ENCODE data around the gene SENP8. TPM values are rescaled to one million over a fixed set of nuclear protein-coding genes. Genes with fewer than 3 reads are reported as not detected.
"Not testable (repeated sequence)": the region's sequence is repeated elsewhere in the genome, so short reads cannot be mapped to it uniquely, and the experiment has no call there.

Gene SENP8
- total RNA-seq: 1.5 and 2.0 TPM in 2 replicates

DNA sequence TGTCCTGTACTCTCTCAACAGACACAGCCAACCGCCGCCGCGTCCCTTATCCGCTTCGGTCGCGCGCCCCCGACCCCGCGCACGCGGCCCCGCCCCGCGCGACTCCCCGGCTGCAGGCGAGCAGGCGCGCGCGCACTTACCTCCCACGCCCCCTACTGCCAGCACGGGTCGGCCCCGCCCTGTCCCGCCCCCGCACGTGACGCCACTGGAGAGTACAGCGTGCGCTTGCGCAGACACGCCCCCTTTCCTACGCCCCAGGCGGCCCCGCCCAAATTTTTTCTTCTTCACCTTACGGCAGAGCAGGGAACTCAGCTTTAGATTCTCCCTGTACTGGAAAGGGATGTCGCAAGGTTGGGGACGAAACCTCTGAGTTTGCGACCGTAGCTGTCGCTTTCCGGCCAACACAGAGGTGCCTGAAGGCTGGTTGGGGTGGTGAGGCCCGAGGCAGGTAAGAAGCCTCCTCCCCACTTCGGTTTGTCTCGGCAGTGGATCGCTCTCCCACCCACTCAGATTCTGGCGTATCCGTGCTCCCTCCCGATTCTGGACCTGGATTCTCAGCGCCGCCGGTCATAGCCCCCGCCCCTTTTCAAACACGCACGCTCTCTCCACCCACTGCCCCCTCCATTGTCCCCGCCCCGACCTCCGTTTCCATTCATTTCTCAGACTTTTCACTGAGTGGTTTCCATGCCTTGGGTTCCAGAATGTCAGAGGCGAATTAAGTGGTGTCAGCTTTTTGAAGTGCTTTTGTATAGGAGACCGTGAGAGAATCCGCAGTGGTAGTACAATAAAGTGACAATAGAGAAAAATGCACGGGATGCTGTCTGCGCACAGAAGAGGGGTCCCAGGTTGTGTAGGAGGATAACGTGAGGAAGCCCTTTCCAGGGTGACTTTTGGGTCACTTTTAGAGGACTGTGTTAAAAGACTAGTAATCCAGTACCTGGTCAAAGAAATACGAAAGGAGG, at the start of gene SENP8, which contains the start of gene MYO9A:
Gene SENP8 (plus strand): TSS at position 387 of the 962 bp plus-strand sequence. CDS start 21,221 bp downstream, outside the sequence.
Gene MYO9A (minus strand): TSS at position 134 of the 962 bp plus-strand sequence. CDS start 71,587 bp downstream, outside the sequence.
- peaks cover 30% of the 10 kb centered on the region for H3K4me1 Mint-ChIP-seq (ENCODE audit: low read depth)
- peak within 1 kb of the TSS; percentile 97 for H3K27ac Mint-ChIP-seq
- DNase-seq (ENCODE audit: low spot score): peak; percentile 95
- H3K9me3 Mint-ChIP-seq: no peaks in the 10 kb centered on the region
- peak within 1 kb of the TSS; percentile 90 for H3K4me3 Mint-ChIP-seq (ENCODE audit: low read depth)
- no peaks in the 10 kb centered on the region for H3K36me3 Mint-ChIP-seq (ENCODE audit: low read depth)
- peaks cover 8% of the 10 kb centered on the region for H3K27me3 Mint-ChIP-seq (ENCODE audit: low read depth)
- intact Hi-C loops (cut with micrococcal nuclease): loop anchor here (2.0 to 5.0 kb wide), 3 partner anchors 109 to 354 kb away; partner anchors contain the start of genes ARIH1 and PARP6

DNA sequence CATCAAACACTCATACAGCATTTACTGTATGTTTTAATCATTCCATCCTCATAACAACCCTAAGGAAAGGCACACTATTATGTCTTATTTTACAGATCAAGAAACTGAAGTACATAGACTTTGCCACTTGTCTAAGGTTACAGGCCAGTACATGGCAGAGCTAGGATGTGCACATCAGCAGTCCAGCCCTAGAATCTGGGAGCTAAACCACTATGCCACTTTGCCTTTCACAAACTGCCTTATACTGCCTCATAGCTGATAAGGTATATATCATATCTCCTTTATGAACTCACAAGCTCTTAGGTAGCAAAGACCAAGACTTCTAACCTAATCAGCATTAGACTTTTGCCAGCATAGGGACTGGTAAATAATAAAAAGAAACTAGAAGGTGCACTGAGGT, 49.3 kb upstream of the SENP8 start:
- Mint-ChIP-seq H3K4me3 (ENCODE audit: low read depth) (no peak overlapping the region), H3K36me3 (ENCODE audit: low read depth) (no peaks in the 10 kb centered on the region), H3K27ac (no peak overlapping the region), H3K9me3 (no peaks in the 10 kb centered on the region), H3K27me3 (ENCODE audit: low read depth) (no peaks in the 10 kb centered on the region), H3K4me1 (ENCODE audit: low read depth) (no peaks in the 10 kb centered on the region)
- intact Hi-C loops (cut with micrococcal nuclease): no loop called here
- DNase-seq (ENCODE audit: low spot score): no peak

DNA sequence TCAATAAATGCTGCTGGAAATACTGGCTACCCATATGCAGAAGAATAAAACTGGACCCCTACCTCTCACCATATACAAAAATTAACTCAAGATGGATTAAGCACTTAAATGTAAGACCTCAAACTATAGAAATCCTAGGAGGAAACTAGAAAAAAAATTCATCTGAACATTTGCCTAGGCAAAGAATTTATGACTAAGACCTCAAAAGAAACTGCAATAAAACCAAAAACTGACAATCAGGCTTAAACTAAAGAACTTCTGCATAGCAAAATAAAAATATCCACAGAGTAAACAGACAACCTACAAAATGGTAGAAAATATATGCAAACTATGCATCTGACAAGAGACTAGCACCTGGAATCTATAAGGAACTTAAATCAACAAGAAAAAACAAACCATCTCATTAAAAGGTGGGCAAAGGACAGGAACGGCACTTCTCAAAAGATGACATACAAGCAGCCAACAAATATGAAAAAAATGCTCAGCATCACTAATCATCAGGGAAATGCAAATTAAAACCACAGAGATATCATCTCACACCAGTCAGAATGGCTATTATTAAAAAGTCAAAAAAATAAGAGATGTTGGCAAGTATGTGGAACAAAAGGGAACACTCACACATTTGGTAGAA, 47.3 kb upstream of the SENP8 start:
- no peak for DNase-seq (ENCODE audit: low spot score)
- intact Hi-C loops (cut with micrococcal nuclease): no loop called here
- Mint-ChIP-seq H3K27ac (no peak overlapping the region), H3K4me3 (ENCODE audit: low read depth) (no peak overlapping the region), H3K36me3 (ENCODE audit: low read depth) (no peaks in the 10 kb centered on the region), H3K27me3 (ENCODE audit: low read depth) (no peaks in the 10 kb centered on the region), H3K9me3 (no peaks in the 10 kb centered on the region), H3K4me1 (ENCODE audit: low read depth) (no peaks in the 10 kb centered on the region)

DNA sequence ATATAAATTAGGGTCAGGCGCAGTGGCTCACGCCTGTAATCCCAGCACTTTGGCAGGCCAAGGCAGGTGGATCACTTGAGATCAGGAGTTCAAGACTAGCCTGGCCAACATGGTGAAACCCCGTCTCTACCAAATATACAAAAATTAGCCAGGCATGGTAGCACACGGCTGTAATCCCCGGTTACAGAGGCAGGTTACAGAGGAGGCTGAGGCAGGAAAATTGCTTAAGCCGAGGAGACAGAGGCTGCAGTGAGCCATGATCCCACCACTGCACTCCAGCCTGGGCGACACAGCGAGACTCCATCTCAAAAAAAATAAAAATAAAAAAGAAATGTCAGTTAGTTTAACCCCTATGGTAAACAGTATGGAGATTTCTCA, 46.8 kb upstream of the SENP8 start:
- H3K27me3 Mint-ChIP-seq (ENCODE audit: low read depth); intact Hi-C loops (cut with micrococcal nuclease); H3K4me1 Mint-ChIP-seq (ENCODE audit: low read depth); DNase-seq (ENCODE audit: low spot score); H3K9me3 Mint-ChIP-seq; H3K27ac Mint-ChIP-seq; H3K36me3 Mint-ChIP-seq (ENCODE audit: low read depth); H3K4me3 Mint-ChIP-seq (ENCODE audit: low read depth): not testable (repeated sequence)

DNA sequence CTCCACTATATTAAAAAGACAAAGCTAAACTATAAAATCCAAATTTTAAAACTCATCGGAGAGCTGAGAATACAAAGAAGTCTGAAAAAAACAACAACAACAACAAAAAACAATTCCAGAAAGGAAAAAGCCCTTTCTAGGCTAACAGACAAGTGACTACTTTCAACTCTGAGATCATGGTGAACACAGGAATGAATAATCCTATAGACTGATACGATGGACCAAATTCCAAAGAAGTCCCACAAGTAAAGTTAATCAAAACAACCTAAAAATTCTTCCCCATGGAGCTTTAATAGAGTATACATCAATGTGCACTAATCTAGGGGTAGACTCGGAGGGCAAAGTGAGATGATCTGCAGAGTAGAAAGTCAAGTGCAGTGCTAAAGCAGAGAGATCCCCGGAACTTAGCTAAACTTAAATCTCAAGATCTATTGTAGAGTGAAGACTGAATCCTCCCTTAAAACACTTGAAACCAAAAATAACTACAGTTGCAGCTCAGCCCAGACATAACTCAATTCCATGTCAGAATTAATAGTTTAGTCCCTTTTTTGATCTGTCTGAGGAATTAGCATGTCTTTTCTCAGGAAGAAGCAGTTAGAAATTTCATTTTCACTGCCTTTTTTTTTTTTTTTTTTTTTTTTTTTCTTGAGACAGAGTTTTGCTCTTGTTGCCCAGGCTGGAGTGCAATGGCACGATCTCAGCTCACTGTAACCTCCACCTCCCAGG, 43.7 kb upstream of the SENP8 start:
- DNase-seq (ENCODE audit: low spot score): no peak
- Mint-ChIP-seq H3K4me1 (ENCODE audit: low read depth) (peaks cover 9% of the 10 kb centered on the region), H3K27ac (no peak overlapping the region), H3K4me3 (ENCODE audit: low read depth) (no peak overlapping the region), H3K27me3 (ENCODE audit: low read depth) (no peaks in the 10 kb centered on the region), H3K9me3 (no peaks in the 10 kb centered on the region), H3K36me3 (ENCODE audit: low read depth) (no peaks in the 10 kb centered on the region)
- intact Hi-C loops (cut with micrococcal nuclease): no loop called here

DNA sequence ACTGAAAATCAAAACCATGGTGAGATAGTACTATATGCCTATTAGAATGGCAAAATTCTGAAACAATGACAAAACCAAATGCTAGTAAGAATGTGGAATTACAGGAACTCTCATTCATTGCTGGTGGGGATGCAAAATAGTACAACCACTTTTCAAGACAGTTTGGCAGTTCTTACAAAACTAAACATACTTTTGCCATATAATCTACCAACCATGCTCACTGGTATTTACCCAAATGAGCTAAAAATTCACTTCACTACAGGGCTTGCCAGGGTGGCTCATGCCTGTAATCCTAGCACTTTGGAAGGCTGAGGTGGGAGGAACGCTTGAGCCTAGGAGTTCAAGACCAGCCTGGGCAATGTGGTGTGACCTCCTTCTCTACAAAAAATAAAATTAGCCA, 40.3 kb upstream of the SENP8 start:
- Mint-ChIP-seq H3K4me3 (ENCODE audit: low read depth) (no peak overlapping the region), H3K4me1 (ENCODE audit: low read depth) (peaks cover 9% of the 10 kb centered on the region), H3K27me3 (ENCODE audit: low read depth) (no peaks in the 10 kb centered on the region), H3K9me3 (no peaks in the 10 kb centered on the region), H3K36me3 (ENCODE audit: low read depth) (no peaks in the 10 kb centered on the region), H3K27ac (no peak overlapping the region)
- intact Hi-C loops (cut with micrococcal nuclease): no loop called here
- DNase-seq (ENCODE audit: low spot score): no peak

DNA sequence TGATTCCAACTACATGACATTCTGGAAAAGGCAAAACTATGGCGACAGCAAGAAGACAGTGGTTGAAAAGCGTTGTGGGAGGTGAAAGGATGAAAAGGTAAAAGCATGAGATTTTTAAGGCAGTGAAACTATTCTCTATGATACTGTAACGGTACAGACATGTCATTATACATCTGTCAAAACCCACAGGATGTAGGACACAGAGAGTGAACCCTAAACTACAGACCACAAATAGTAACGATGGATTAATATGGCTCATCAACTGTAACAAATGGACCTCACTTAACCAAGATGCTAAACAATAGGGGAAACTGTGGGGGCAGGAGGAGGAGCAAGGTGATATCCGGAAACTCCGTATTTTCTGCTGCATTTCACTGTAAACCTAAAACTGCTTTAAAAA, 39.3 kb upstream of the SENP8 start:
- Mint-ChIP-seq H3K4me3 (ENCODE audit: low read depth) (no peak overlapping the region), H3K9me3 (peaks cover 9% of the 10 kb centered on the region), H3K36me3 (ENCODE audit: low read depth) (no peaks in the 10 kb centered on the region), H3K27ac (no peak overlapping the region), H3K27me3 (ENCODE audit: low read depth) (no peaks in the 10 kb centered on the region), H3K4me1 (ENCODE audit: low read depth) (peaks cover 9% of the 10 kb centered on the region)
- intact Hi-C loops (cut with micrococcal nuclease): no loop called here
- DNase-seq (ENCODE audit: low spot score): no peak

DNA sequence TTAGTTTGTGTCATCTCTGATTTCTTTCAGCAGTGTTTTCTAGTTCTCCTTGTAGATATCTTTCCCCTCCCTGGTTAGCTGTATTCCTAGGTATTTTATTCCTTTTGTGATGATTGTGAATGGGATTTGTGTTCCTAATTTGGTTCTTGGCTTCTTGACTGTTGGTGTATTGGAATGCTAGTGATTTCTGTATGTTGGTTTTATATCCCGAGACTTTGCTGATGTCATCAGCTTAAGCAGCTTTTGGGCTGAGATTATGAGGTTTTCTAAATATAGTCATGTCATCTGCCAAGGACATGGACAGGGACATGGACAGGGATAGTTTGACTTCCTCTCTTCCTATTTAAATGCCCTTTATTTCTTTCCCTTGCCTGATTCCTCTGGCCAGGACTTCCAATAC, 36.0 kb upstream of the SENP8 start:
- Mint-ChIP-seq H3K4me1 (ENCODE audit: low read depth) (peaks cover 9% of the 10 kb centered on the region), H3K27ac (no peak overlapping the region), H3K9me3 (peaks cover 19% of the 10 kb centered on the region), H3K27me3 (ENCODE audit: low read depth) (no peaks in the 10 kb centered on the region), H3K4me3 (ENCODE audit: low read depth) (no peak overlapping the region), H3K36me3 (ENCODE audit: low read depth) (no peaks in the 10 kb centered on the region)
- DNase-seq (ENCODE audit: low spot score): no peak
- intact Hi-C loops (cut with micrococcal nuclease): no loop called here

DNA sequence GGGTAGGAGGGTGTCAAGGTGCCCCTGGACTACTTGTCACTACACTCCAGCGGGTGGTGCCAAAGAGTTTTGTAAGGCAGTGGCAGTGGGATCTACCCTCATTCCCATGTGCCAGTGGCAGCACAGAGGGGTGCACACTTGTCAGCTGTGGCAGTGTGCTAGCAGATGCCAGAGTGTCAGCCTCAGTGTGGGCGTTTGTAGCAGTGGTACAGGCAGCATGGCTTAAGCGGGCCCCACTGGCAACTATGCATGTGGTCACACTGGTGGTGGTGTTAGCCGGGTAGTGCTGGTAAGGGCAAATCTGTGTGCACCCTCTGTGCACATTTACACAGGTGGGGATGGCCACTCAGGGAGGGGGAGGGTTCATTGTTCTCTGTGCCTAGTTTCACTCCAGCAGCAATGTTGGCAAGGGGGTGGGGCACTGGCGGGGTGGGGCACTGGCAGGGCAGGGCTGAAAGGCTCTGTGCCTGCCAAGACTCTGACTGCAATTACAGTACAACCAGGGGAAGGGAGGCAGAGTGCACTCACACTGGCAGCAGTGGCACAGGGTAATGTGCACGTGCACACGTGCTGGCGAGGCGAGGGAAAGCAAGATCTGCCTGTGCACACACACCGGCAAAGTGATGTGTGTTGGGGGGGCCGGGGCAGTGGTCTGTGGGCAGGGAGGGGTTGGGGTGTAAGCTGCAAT, 32.0 kb upstream of the SENP8 start:
- Mint-ChIP-seq H3K4me3 (ENCODE audit: low read depth) (no peak overlapping the region), H3K4me1 (ENCODE audit: low read depth) (peaks cover 2% of the 10 kb centered on the region), H3K9me3 (peaks cover 19% of the 10 kb centered on the region), H3K27ac (no peak overlapping the region), H3K36me3 (ENCODE audit: low read depth) (no peaks in the 10 kb centered on the region), H3K27me3 (ENCODE audit: low read depth) (no peaks in the 10 kb centered on the region)
- intact Hi-C loops (cut with micrococcal nuclease): no loop called here
- no peak for DNase-seq (ENCODE audit: low spot score)

DNA sequence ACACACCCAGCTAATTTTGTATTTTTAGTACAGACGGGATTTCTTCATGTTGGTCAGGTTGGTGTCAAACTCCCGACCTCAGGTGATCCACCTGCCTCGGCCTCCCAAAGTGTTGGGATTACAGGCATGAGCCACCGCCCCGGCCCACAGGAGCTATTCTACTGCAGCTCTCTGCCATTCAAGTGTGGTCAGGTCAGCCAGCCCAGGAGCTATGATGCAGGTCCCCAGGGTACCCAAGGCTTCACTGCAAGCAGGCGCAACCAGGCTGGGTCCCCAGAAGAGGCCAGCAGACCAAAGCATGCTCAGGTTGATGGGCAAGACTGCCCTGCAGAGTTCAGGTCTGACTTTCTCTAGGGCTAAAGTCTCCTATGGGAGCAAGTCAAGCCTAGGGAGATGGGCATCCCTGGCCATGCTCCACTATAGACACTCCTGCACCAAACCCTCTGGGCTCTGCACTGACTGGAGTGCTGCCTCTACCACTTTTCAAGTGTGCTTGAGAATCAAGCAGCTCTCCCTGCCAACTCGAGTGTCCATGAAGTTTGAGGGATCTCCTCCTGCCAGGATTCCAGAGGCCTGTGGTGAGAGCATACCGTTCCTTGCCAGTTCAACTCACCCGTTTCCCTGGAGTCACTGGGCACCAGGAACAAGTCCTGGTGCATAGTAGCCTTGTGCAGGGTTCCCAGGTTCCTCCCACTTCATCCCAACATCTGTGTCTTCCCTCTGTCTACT, 31.1 kb upstream of the SENP8 start:
- Mint-ChIP-seq H3K27me3 (ENCODE audit: low read depth) (no peaks in the 10 kb centered on the region), H3K27ac (no peak overlapping the region), H3K9me3 (peaks cover 19% of the 10 kb centered on the region), H3K36me3 (ENCODE audit: low read depth) (no peaks in the 10 kb centered on the region), H3K4me3 (ENCODE audit: low read depth) (no peak overlapping the region), H3K4me1 (ENCODE audit: low read depth) (peaks cover 2% of the 10 kb centered on the region)
- no peak for DNase-seq (ENCODE audit: low spot score)
- intact Hi-C loops (cut with micrococcal nuclease): no loop called here

DNA sequence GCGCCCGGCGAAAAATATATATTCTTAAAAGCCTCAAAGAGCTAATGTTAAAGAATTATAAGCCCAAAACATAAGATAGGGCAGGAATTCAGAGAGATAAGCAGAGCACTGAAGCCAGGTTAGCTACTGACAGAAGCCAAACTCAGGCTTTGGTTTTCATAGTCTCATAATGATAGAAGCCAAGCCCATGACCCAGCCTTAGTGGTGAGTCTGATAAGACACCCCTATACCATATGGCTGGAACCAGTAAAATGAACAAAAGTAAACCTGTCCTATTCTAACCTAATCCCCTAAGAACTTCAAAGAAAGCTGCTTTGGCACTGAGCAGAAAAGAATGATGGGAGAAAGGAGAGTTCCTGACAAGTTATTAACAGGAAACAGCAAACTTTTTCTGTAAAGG, 26.2 kb upstream of the SENP8 start:
- peaks cover 2% of the 10 kb centered on the region for H3K4me1 Mint-ChIP-seq (ENCODE audit: low read depth)
- no peak overlapping the region for H3K4me3 Mint-ChIP-seq (ENCODE audit: low read depth)
- H3K9me3 Mint-ChIP-seq: no peaks in the 10 kb centered on the region
- H3K36me3 Mint-ChIP-seq (ENCODE audit: low read depth): no peaks in the 10 kb centered on the region
- no peak overlapping the region for H3K27ac Mint-ChIP-seq
- intact Hi-C loops (cut with micrococcal nuclease): no loop called here
- no peak for DNase-seq (ENCODE audit: low spot score)
- no peaks in the 10 kb centered on the region for H3K27me3 Mint-ChIP-seq (ENCODE audit: low read depth)

DNA sequence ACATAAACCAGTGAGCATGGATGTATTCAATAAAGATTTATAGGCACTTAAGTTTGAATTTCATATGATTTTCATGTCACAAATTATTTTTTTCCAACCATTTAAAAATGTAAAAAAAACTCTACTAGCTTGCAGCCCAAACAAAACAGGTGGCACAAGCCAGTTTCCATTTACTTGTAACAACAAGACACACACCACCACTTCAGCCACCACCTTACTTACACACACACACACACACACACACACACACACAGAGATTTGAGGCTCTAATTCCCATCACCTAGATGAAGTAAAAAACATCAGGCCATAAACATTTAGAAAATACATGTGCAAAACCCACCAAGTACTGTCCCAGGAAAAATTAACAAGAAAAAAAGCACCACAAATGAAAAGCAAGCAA, 25.5 kb upstream of the SENP8 start:
- intact Hi-C loops (cut with micrococcal nuclease): no loop called here
- H3K4me3 Mint-ChIP-seq (ENCODE audit: low read depth): no peak overlapping the region
- H3K4me1 Mint-ChIP-seq (ENCODE audit: low read depth): peaks cover 2% of the 10 kb centered on the region
- no peak overlapping the region for H3K27ac Mint-ChIP-seq
- no peaks in the 10 kb centered on the region for H3K9me3 Mint-ChIP-seq
- H3K27me3 Mint-ChIP-seq (ENCODE audit: low read depth): no peaks in the 10 kb centered on the region
- H3K36me3 Mint-ChIP-seq (ENCODE audit: low read depth): no peaks in the 10 kb centered on the region
- DNase-seq (ENCODE audit: low spot score): no peak
